GM10266 (cell line): ENCODE measurements around the gene COX7A2.

Source experiments
- DNase-seq: peaks from one replicate; pipeline ENCODE4 v3.0.0; 2012; ENCODE audit errors: extremely low spot score
- TF ChIP-seq, protein P1 (sequence below): IDR thresholded peaks from 2 replicates; pipeline ENCODE4 v1.5.1; 2012; ENCODE audit warnings: mild to moderate bottlenecking, low read depth; ENCODE audit not compliant: control insufficient read depth, insufficient read depth; ENCODE audit errors: missing control alignments

The COX7A2 gene

DNA sequence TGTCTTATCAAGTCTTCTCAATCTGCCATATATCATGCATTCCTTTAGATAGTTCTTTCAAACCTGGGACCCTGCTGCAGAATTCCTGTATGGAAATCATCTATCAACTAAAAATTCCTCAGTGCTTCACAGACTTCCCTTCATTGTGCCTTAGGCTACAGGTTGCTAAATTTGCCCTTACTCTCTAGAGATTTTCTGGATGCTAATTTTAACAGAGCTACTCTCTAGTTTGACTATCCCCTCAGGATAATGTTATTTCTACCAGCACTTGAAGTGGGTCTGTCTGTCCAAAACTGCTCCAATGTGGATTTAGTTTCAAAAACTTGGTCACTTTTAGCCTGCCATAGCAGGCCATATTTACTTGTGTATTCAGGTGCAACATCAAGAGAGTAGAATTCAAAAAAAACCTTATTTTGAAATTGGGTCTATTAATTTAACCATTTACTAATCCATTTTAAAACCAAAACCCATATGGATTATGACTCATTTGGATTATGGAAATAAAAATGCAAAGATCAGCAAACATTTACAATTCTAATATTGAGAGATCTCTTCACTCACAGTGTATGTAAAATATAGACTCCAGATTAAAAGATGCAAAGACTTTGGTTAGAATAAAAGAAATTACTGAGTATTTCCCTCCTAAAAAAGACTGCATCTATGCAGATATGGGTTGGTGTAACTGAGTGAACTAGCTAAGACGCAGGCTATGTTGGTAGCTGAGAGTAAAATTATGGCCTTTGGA lies 13.9 kb upstream of the COX7A2 start:
- DNase-seq = no peak
- TF ChIP-seq, protein P1, sequence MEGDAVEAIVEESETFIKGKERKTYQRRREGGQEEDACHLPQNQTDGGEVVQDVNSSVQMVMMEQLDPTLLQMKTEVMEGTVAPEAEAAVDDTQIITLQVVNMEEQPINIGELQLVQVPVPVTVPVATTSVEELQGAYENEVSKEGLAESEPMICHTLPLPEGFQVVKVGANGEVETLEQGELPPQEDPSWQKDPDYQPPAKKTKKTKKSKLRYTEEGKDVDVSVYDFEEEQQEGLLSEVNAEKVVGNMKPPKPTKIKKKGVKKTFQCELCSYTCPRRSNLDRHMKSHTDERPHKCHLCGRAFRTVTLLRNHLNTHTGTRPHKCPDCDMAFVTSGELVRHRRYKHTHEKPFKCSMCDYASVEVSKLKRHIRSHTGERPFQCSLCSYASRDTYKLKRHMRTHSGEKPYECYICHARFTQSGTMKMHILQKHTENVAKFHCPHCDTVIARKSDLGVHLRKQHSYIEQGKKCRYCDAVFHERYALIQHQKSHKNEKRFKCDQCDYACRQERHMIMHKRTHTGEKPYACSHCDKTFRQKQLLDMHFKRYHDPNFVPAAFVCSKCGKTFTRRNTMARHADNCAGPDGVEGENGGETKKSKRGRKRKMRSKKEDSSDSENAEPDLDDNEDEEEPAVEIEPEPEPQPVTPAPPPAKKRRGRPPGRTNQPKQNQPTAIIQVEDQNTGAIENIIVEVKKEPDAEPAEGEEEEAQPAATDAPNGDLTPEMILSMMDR = no peak

DNA sequence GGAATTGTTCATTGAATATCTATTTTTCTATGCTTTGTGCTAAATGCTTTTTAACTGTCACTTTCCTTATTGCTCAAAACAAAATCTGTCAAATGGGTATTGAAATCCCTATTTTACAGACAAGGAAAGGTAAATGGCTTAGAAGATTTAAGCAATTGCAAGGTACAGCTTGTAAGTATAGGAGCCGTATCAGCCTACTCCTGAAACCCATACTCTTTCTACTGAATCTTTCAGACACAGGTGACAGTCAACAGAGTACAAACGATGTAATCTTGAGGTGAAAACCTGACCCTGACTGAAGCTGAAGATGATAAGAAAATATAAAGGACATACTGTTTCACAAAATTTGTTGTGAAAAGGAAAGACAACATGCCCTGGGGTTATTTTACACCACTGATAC lies 7.0 kb upstream of the COX7A2 start:
- TF ChIP-seq, protein P1 = no peak
- DNase-seq = no peak

DNA sequence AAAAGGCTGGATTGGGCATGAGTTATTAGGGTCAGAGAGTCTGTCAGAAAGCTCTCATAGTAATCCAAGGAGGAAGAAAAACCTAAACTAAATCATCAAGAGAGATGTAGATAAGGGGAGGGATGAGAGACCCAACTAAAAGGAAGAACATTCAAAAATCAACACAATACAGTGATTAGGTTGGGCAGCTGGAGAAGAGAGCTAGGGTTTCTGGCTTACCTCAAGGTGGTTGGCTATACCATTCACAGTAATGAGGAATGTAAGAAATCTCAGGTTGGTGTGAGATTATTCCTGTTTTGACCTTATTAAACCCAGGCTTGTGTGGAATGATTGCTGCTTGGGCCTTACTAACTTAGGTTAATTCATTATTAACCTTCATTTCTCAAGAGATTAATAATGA lies 6.2 kb upstream of the COX7A2 start:
- DNase-seq = no peak
- TF ChIP-seq, protein P1 = no peak

DNA sequence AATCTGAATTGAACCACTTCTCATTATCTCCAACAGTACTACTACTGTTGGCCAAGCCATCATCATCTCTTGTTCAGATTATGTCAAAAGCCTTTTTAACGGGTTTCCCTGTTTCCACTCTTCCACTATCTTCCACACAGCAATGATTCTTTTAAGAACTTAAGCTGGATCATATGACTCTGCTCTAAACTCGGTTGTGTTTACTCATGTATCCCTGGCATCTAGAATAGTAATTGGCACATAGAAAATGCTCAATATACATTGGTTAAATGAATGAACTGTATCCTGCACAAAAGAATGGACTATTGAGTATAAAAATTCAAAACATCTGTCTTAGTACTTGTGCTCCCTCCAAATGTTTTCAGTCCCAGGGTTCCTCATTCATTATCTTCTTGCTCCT lies 2.8 kb upstream of the COX7A2 start:
- TF ChIP-seq, protein P1 = no peak
- no peak for DNase-seq

DNA sequence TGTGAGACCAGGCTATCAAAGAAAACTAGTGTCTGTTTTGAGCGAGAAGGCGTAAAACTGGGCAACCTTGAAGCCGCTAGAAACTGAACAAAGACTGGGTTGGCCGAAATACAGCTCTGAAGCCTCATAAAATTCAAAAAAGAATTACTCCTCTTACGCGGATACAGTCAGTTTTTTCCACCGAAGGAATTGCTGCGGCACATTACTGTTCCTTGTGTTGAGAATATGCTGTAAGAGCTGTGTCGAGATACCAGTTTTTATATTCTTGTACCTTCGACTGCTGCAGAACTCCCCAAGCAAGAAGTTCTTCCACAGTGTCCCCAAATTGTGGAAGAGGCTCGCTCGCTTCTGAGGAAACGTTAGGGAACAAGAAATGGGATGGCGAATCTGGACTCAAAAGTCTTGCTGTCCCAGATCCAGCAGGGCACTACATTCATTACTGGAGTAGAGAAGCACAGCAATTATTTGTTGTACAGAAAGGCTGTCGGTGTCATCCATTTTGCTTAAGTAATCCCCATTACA lies 523 bp upstream of the COX7A2 start:
- no peak for DNase-seq
- TF ChIP-seq, protein P1 = no peak

DNA sequence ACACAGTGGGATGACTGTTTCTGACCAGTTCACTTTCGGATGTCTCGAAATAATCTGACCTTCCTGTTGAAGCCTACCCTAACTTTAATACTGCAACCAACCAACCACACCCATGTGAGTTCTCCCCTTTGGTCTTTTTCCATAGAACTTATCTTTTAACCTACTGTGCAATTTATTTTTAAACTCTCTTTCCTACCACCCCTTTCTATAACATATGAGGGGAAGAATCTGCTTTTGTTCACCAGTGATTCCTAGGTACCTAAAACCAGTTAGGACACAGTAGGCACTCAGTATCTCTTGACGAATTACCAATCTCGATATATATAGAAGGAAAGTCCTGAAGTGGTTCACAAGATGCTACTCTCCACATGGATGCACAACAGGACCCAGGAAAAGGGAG lies 7.0 kb downstream of the COX7A2 start:
- no peak for DNase-seq
- TF ChIP-seq, protein P1 = no peak

DNA sequence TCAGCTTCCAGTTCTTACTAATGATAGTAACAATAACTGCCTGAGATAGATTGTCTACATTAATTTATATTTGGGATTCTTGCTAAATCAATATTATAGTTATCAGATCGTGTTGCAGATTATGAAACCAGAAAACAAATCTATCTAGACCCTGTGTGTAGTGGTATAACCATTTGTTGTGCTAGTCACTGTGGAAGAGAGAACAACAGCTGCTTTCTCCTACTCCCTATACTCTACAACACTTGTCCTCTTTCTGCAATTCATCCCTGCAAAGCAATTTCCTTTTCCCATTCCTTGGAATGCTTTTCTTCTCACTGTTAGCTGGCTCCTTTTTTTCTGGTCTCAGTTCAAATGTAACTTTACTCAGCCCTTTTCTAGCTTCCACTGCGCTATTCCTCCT lies 8.3 kb downstream of the COX7A2 start:
- no peak for DNase-seq
- TF ChIP-seq, protein P1 = no peak
